Measurements from ENCODE around the gene ADCY10.

- TF ChIP-seq REST (IDR thresholded peaks at IDR 0.05; ENCODE audit: insufficient read depth in 1 of 2, low read depth in 2 of 2, low read length in 1 of 2) (no peak), CTCF (IDR thresholded peaks at IDR 0.05) (no peak)
Observed at GRCh38 chr1:167784876-167785550, 128.9 kb downstream of the ADCY10 start.
